Measurements from ENCODE around the gene QPCTL. TPM values are rescaled to one million over a fixed set of nuclear protein-coding genes. Genes with fewer than 3 reads are reported as not detected.
"Not testable (repeated sequence)": the region's sequence is repeated elsewhere in the genome, so short reads cannot be mapped to it uniquely, and the experiment has no call there.

The QPCTL gene
- total and polyA plus RNA-seq, 3 experiments from 2014 or later: 2.0 to 11.5 (median 11.3) TPM

DNA sequence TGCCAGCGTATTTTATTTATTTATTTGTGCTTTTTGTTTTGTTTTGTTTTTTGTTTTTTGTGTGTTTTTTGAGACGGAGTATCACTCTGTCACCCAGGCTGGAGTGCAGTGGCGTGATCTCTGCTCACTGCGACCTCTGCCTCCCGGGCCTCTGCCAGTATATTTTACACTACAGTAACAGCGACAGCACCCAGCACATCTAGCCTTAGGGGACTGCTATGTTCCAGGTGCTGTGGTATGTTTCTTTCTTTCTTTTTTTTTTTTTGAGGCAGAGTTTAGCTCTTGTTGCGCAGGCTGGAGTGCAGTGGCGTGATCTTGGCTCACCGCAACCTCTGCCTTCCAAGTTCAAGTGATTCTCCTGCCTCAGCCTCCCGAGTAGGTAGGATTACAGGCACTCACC, 59.0 kb downstream of the QPCTL start:
- H3K9me3 ChIP-seq (ENCODE audit: low read length); H3K27me3 Mint-ChIP-seq; H3K27me3 ChIP-seq (ENCODE audit: insufficient read depth, low read length, poor library complexity, severe bottlenecking); H3K4me3 ChIP-seq (ENCODE audit: low read length); H3K4me1 ChIP-seq (ENCODE audit: insufficient read depth, low read length); DNase-seq; H3K9me3 Mint-ChIP-seq; H3K36me3 Mint-ChIP-seq; H3K4me3 Mint-ChIP-seq; H3K4me1 Mint-ChIP-seq; H3K36me3 ChIP-seq (ENCODE audit: insufficient read depth, low read length); POLR2A ChIA-PET; H3K27ac ChIP-seq (ENCODE audit: low read depth, low read length); H3K27ac Mint-ChIP-seq; CTCF ChIA-PET: not testable (repeated sequence)

GRCh38 chr19:45752639-45753038, 60.2 kb downstream of the QPCTL start:
- H3K4me3 ChIP-seq (ENCODE audit: low read length): no peak overlapping the region
- H3K4me1 ChIP-seq (ENCODE audit: insufficient read depth, low read length): no peaks in the 10 kb centered on the region
- no peaks in the 10 kb centered on the region for H3K9me3 ChIP-seq (ENCODE audit: low read length)
- Mint-ChIP-seq H3K4me1 (no peaks in the 10 kb centered on the region), H3K36me3 (no peaks in the 10 kb centered on the region), H3K9me3 (no peaks in the 10 kb centered on the region), H3K27me3 (no peaks in the 10 kb centered on the region), H3K27ac (peak overlapping the region in 1 of 8 donors; percentile 45), H3K4me3 (no peak overlapping the region)
- H3K36me3 ChIP-seq (ENCODE audit: insufficient read depth, low read length): no peaks in the 10 kb centered on the region
- no peaks in the 10 kb centered on the region for H3K27me3 ChIP-seq (ENCODE audit: insufficient read depth, low read length, poor library complexity, severe bottlenecking)
- ChIA-PET CTCF (interaction anchor here (0.6 to 0.7 kb wide), 2 partner anchors 16 to 223 kb away, joined by 3 read pairs; no protein-coding TSS in a partner anchor), POLR2A (interaction anchor here (0.6 kb wide), 1 partner anchor 719 kb away, joined by 5 read pairs; no protein-coding TSS in a partner anchor)
- no peak overlapping the region for H3K27ac ChIP-seq (ENCODE audit: low read depth, low read length)
- no peak for DNase-seq

- Histone ChIP-seq H3K36me3 (ENCODE audit: insufficient read depth, low read length) (no peaks in the 10 kb centered on the region), H3K27me3 (ENCODE audit: insufficient read depth, low read length, poor library complexity, severe bottlenecking) (no peaks in the 10 kb centered on the region), H3K4me3 (ENCODE audit: low read length) (no peak overlapping the region), H3K27ac (ENCODE audit: low read depth, low read length) (no peak overlapping the region), H3K4me1 (ENCODE audit: insufficient read depth, low read length) (no peaks in the 10 kb centered on the region), H3K9me3 (ENCODE audit: low read length) (no peaks in the 10 kb centered on the region)
- Mint-ChIP-seq H3K27me3 (no peaks in the 10 kb centered on the region), H3K9me3 (no peaks in the 10 kb centered on the region), H3K4me3 (no peak overlapping the region), H3K36me3 (no peaks in the 10 kb centered on the region), H3K4me1 (no peaks in the 10 kb centered on the region), H3K27ac (no peak overlapping the region)
- DNase-seq: no peak
- ChIA-PET POLR2A (no interaction called here), CTCF (interaction anchor here (1.1 kb wide), 2 partner anchors 12 to 46 kb away, joined by 3 read pairs; no protein-coding TSS in a partner anchor)
These were observed 61.1 kb downstream of the QPCTL start for GRCh38 chr19:45753548-45753947.

Other genes starting within 250 kb of the QPCTL start
- 10 to 100 TPM; 21.6 to 22.1 TPM for gene FOSB, start 224.7 kb upstream of the QPCTL start, total RNA-seq
- 48.2 TPM for gene FOSB, start 224.7 kb upstream of the QPCTL start, polyA plus RNA-seq
- 1 to 10 TPM; 2.7 to 3.7 TPM for gene RTN2, start 195.6 kb upstream of the QPCTL start, total RNA-seq
- gene RTN2, start 195.6 kb upstream of the QPCTL start, polyA plus RNA-seq: 0.71 TPM
- gene PPM1N, start 194.2 kb upstream of the QPCTL start, total RNA-seq: 1 to 10 TPM; 2.5 to 3.3 TPM
- gene PPM1N, start 194.2 kb upstream of the QPCTL start, polyA plus RNA-seq: 4.6 TPM
- 100 to 1,000 TPM; 154 to 170 TPM for gene VASP, start 185.2 kb upstream of the QPCTL start, total RNA-seq
- gene VASP, start 185.2 kb upstream of the QPCTL start, polyA plus RNA-seq: 61.8 TPM
- 10 to 100 TPM; 14.2 to 17.5 TPM for gene OPA3, start 107.9 kb upstream of the QPCTL start, total RNA-seq
- 18.1 TPM for gene OPA3, start 107.9 kb upstream of the QPCTL start, polyA plus RNA-seq
- gene GPR4, start 90.5 kb upstream of the QPCTL start, total RNA-seq: not detected
- gene GPR4, start 90.5 kb upstream of the QPCTL start, polyA plus RNA-seq: not detected
- 100 to 1,000 TPM; 122 to 128 TPM for gene EML2, start 53.3 kb upstream of the QPCTL start, total RNA-seq
- gene EML2, start 53.3 kb upstream of the QPCTL start, polyA plus RNA-seq: 18.8 TPM
- gene GIPR, start 24.4 kb upstream of the QPCTL start, total RNA-seq: 1 to 10 TPM; 1.7 to 1.9 TPM
- gene GIPR, start 24.4 kb upstream of the QPCTL start, polyA plus RNA-seq: 0.21 TPM
- gene SNRPD2, start 713 bp upstream of the QPCTL start, total RNA-seq: 100 to 1,000 TPM; 738 to 747 TPM
- gene SNRPD2, start 713 bp upstream of the QPCTL start, polyA plus RNA-seq: 1,016 TPM
- 10 to 100 TPM; 25.2 to 30.4 TPM for gene FBXO46, start 38.2 kb downstream of the QPCTL start, total RNA-seq
- 21.1 TPM for gene FBXO46, start 38.2 kb downstream of the QPCTL start, polyA plus RNA-seq
- not detected for gene MEIOSIN, start 40.8 kb downstream of the QPCTL start, total RNA-seq
- not detected for gene MEIOSIN, start 40.8 kb downstream of the QPCTL start, polyA plus RNA-seq
- 1 to 10 TPM; 2.5 to 2.6 TPM for gene SIX5, start 76.6 kb downstream of the QPCTL start, total RNA-seq
- 0.23 TPM for gene SIX5, start 76.6 kb downstream of the QPCTL start, polyA plus RNA-seq
- gene DMPK, start 89.8 kb downstream of the QPCTL start, total RNA-seq: 10 to 100 TPM; 27.1 to 28.2 TPM
- 1.6 TPM for gene DMPK, start 89.8 kb downstream of the QPCTL start, polyA plus RNA-seq
- gene DMWD, start 100.2 kb downstream of the QPCTL start, total RNA-seq: 10 to 100 TPM; 57.6 to 62.9 TPM
- gene DMWD, start 100.2 kb downstream of the QPCTL start, polyA plus RNA-seq: 25.6 TPM
- under 1 TPM; 0.16 to 0.22 TPM for gene RSPH6A, start 122.6 kb downstream of the QPCTL start, total RNA-seq
- not detected for gene RSPH6A, start 122.6 kb downstream of the QPCTL start, polyA plus RNA-seq
- 100 to 1,000 TPM; 116 to 119 TPM for gene SYMPK, start 170.5 kb downstream of the QPCTL start, total RNA-seq
- gene SYMPK, start 170.5 kb downstream of the QPCTL start, polyA plus RNA-seq: 17.5 TPM
- gene FOXA3, start 171.7 kb downstream of the QPCTL start, total RNA-seq: under 1 TPM; 0.59 to 0.62 TPM
- not detected for gene FOXA3, start 171.7 kb downstream of the QPCTL start, polyA plus RNA-seq
- gene IRF2BP1, start 193.5 kb downstream of the QPCTL start, total RNA-seq: 10 to 100 TPM; 17.9 to 18.6 TPM
- gene IRF2BP1, start 193.5 kb downstream of the QPCTL start, polyA plus RNA-seq: 8.5 TPM
- gene MYPOP, start 209.9 kb downstream of the QPCTL start, total RNA-seq: 1 to 10 TPM; 4.9 to 5.8 TPM
- gene MYPOP, start 209.9 kb downstream of the QPCTL start, polyA plus RNA-seq: 0.46 TPM
- gene NANOS2, start 222.1 kb downstream of the QPCTL start, total RNA-seq: not detected
- gene NANOS2, start 222.1 kb downstream of the QPCTL start, polyA plus RNA-seq: not detected